Panc1 (cell line): ENCODE results near the gene KCNMB2. TPM values are rescaled to one million over a fixed set of nuclear protein-coding genes. Genes with fewer than 3 reads are reported as not detected.

ENCODE experiments used
- ATAC-seq: fragments of 200-7000 bp; cut with Tn5 transposase; 2 replicates; pipeline ENCODE4 v1.9.1; 2020; ENCODE audit warnings: mild to moderate bottlenecking, moderate library complexity
- BruUV-seq: library from RNA; stranded (reverse); fragments of 400-500 nt; replicated peaks from 2 replicates; lab custom pipeline; 2021; lab: Mats Ljungman, UMichigan
- CTCF ChIA-PET: fragments of 300-600 bp; sonication (Branson Sonifier 250); formaldehyde crosslinking; loops from one replicate; lab custom pipeline; 2022; ENCODE audit warnings: antibody characterized with exemption; lab: Charles Lee
- POLR2A ChIA-PET: fragments of 300-600 bp; sonication (Branson Sonifier 250); formaldehyde crosslinking; loops from one replicate; lab custom pipeline; 2022; ENCODE audit warnings: antibody characterized with exemption; lab: Charles Lee
- DNase-seq: peaks from one replicate; pipeline ENCODE4 v3.0.0-alpha.2; 2010; ENCODE audit warnings: low read depth, low spot score
- H3K27ac ChIP-seq: 2 replicates; pipeline ENCODE4 v1.5.1; 2011; ENCODE audit warnings: mild to moderate bottlenecking, low read length, inconsistent platforms
- H3K27me3 ChIP-seq: fragments of 200-500 bp; sonication (Bioruptor generic); 2 replicates; pipeline ENCODE4 v1.6.0; 2014; ENCODE audit warnings: low read length, inconsistent platforms; ENCODE audit not compliant: control insufficient read depth, insufficient read depth
- H3K36me3 ChIP-seq: fragments of 200-500 bp; sonication (Bioruptor generic); 2 replicates; pipeline ENCODE4 v1.5.1; 2014; ENCODE audit warnings: inconsistent platforms, mild to moderate bottlenecking, low read length, moderate library complexity; ENCODE audit not compliant: control insufficient read depth, insufficient read depth
- H3K4me1 ChIP-seq: 2 replicates; pipeline ENCODE4 v1.5.1; 2011; ENCODE audit warnings: inconsistent platforms, mild to moderate bottlenecking, low read length, moderate library complexity; ENCODE audit not compliant: control insufficient read depth, insufficient read depth
- H3K4me3 ChIP-seq, 2 experiments: 2 replicates each; pipeline ENCODE4 v1.5.1; 2011 to 2012; ENCODE audit warnings: low read depth in 2 of 2, low read length in 2 of 2, mild to moderate bottlenecking in 2 of 2, inconsistent platforms in 1 of 2, moderate library complexity in 1 of 2
- H3K9me3 ChIP-seq: fragments of 200-500 bp; sonication (Bioruptor generic); 2 replicates; pipeline ENCODE4 v1.5.1; 2014; ENCODE audit warnings: low read depth, mild to moderate bottlenecking, inconsistent platforms, low read length, moderate library complexity; ENCODE audit not compliant: control insufficient read depth, insufficient read depth
- CTCF ChIP-seq: fragments of 450-650 bp; IDR thresholded peaks from 2 replicates; pipeline ENCODE4 v1.5.1; 2017; ENCODE audit warnings: mild to moderate bottlenecking
- POLR2AphosphoS5 ChIP-seq: IDR thresholded peaks from 2 replicates; pipeline ENCODE4 v1.6.1; 2012; ENCODE audit warnings: mild to moderate bottlenecking, low read depth, low read length, moderate library complexity
- REST ChIP-seq, 2 experiments: IDR thresholded peaks; 2 replicates each; pipeline ENCODE4 v1.6.1; 2011 to 2012; ENCODE audit warnings: low read depth in 2 of 2, control low read depth in 1 of 2, low read length in 1 of 2, mild to moderate bottlenecking in 1 of 2, moderate library complexity in 1 of 2; ENCODE audit not compliant: insufficient read depth in 1 of 2
- SIN3A ChIP-seq: IDR thresholded peaks from 2 replicates; pipeline ENCODE4 v1.6.1; 2012; ENCODE audit warnings: low read depth, mild to moderate bottlenecking, low read length, moderate library complexity, borderline replicate concordance; ENCODE audit not compliant: insufficient read depth
- TCF7L2 ChIP-seq: IDR thresholded peaks from 2 replicates; pipeline ENCODE4 v1.6.1; 2011; ENCODE audit warnings: mild to moderate bottlenecking, low read depth, low read length, inconsistent platforms
- in situ Hi-C: cut with HindIII; loops from 2 replicates; pipeline ENCODE4 v1.10.0; 2016; ENCODE audit warnings: low sequenced_read_pairs, low pct_unique_long_range_greater_than_20kb
- intact Hi-C: fragments of 100-400 bp; cut with micrococcal nuclease; formaldehyde crosslinking; loops from one replicate; pipeline ENCODE4 v1.10.0; 2022; ENCODE audit not compliant: unreplicated experiment
- total RNA-seq: library from RNA; stranded (reverse); gene quantifications from one replicate; pipeline ENCODE4 v1.2.1, GENCODE V29; 2021; ENCODE audit not compliant: unreplicated experiment

Gene KCNMB2
- total RNA-seq, 1 experiment from 2014 or later, result not detected

GRCh38 chr3:178631950-178632349 is 95.7 kb downstream of the KCNMB2 start:
- in situ Hi-C loops, result no loop called here

GRCh38 chr3:178634975-178635374 is 98.7 kb downstream of the KCNMB2 start:
- Histone ChIP-seq H3K9me3 (no peaks in the 10 kb centered on the region), H3K4me3 (no peak overlapping the region), H3K27me3 (no peaks in the 10 kb centered on the region), H3K36me3 (no peaks in the 10 kb centered on the region), H3K27ac (no peak overlapping the region), H3K4me1 (no peaks in the 10 kb centered on the region)
- POLR2A ChIA-PET, result no interaction called here
- no peak for ATAC-seq
- intact Hi-C loops (no loop called here), in situ Hi-C loops (no loop called here)
- no peak for DNase-seq
- BruUV-seq, result no TSS peak
- no peak for TF ChIP-seq SIN3A
- no peak for TF ChIP-seq CTCF
- no peak for TF ChIP-seq TCF7L2
- no peak for TF ChIP-seq POLR2AphosphoS5
- no peak for TF ChIP-seq REST (IDR thresholded peaks at IDR 0.05; ENCODE audit: insufficient read depth in 1 of 2, low read depth in 2 of 2, low read length in 1 of 2)
- CTCF ChIA-PET, result no interaction called here

More at GRCh38 chr3:178631950-178632349, 95.7 kb downstream of the KCNMB2 start:
- ChIA-PET CTCF (no interaction called here), POLR2A (no interaction called here)
- Histone ChIP-seq H3K4me3 (no peak overlapping the region), H3K9me3 (no peaks in the 10 kb centered on the region), H3K36me3 (no peaks in the 10 kb centered on the region), H3K27ac (no peak overlapping the region), H3K27me3 (no peaks in the 10 kb centered on the region), H3K4me1 (no peaks in the 10 kb centered on the region)
- no peak for ATAC-seq
- intact Hi-C loops, result no loop called here
- no TSS peak for BruUV-seq
- TF ChIP-seq POLR2AphosphoS5 (no peak), SIN3A (no peak), CTCF (no peak), TCF7L2 (no peak), REST (IDR thresholded peaks at IDR 0.05; ENCODE audit: insufficient read depth in 1 of 2, low read depth in 2 of 2, low read length in 1 of 2) (no peak)
- DNase-seq, result no peak
